K562 (cell line): ENCODE data around the gene PARD3B. TPM values are rescaled to one million over a fixed set of nuclear protein-coding genes. Genes with fewer than 3 reads are reported as not detected.

Experiments
- ATF7 ChIP-seq: fragments of 450-650 bp; IDR thresholded peaks from 2 replicates; pipeline ENCODE4 v1.7.1; 2014; ENCODE audit warnings: mild to moderate bottlenecking, moderate library complexity
- BHLHE40 ChIP-seq: IDR thresholded peaks from 2 replicates; pipeline ENCODE4 v1.6.1; 2011; ENCODE audit warnings: low read length, improper control_type of control experiment
- FOXA3 ChIP-seq, 2 experiments: fragments of 450-650 bp in 1 of 2; sonication (generic) in 1 of 2; formaldehyde crosslinking; IDR thresholded peaks in 1 of 2; conservative IDR thresholded peaks in 1 of 2; 2 replicates each; pipeline versions ENCODE4 v1.4.0 to v1.8.0; 2020 to 2022; ENCODE audit warnings: mild to moderate bottlenecking in 2 of 2, missing genetic modification reagents in 1 of 2
- FOXJ2 ChIP-seq: fragments of 200-800 bp; sonication (Bioruptor generic); IDR thresholded peaks from 2 replicates; pipeline ENCODE4 v1.6.1; 2016; ENCODE audit warnings: missing genetic modification characterization, missing compliant biosample characterization
- FOXK2 ChIP-seq, 2 experiments: fragments of 450-650 bp; IDR thresholded peaks in 1 of 2; conservative IDR thresholded peaks in 1 of 2; 2 replicates each; pipeline ENCODE4 v1.6.1; 2016; ENCODE audit warnings: low read depth in 2 of 2, mild to moderate bottlenecking in 1 of 2
- KDM2B ChIP-seq: fragments of 250-450 bp; sonication (Bioruptor Pico); IDR thresholded peaks from 2 replicates; pipeline ENCODE4 v1.8.0; 2021; ENCODE audit warnings: mild to moderate bottlenecking, moderate library complexity
- MBD2 ChIP-seq: sonication (generic); IDR thresholded peaks from 2 replicates; pipeline ENCODE4 v1.6.1; 2016; ENCODE audit warnings: low read depth, borderline replicate concordance
- MTA2 ChIP-seq: fragments of 450-650 bp; IDR thresholded peaks from 2 replicates; pipeline ENCODE4 v1.6.1; 2016; ENCODE audit warnings: low read depth
- POLR2A ChIP-seq: fragments of 450-650 bp; conservative IDR thresholded peaks from 2 replicates; pipeline ENCODE4 v1.6.1; 2016
- POLR2B ChIP-seq: fragments of 450-650 bp; IDR thresholded peaks from 2 replicates; pipeline ENCODE4 v1.6.1; 2018; ENCODE audit warnings: low read depth; ENCODE audit not compliant: partially characterized antibody
- POLR2H ChIP-seq: IDR thresholded peaks from 2 replicates; pipeline ENCODE4 v1.6.1; 2016; ENCODE audit warnings: missing genetic modification characterization, low read depth, mild to moderate bottlenecking, control low read depth, missing compliant biosample characterization, moderate library complexity
- PRDM10 ChIP-seq: fragments of 450-650 bp; IDR thresholded peaks from 2 replicates; pipeline ENCODE4 v1.6.1; 2018; ENCODE audit not compliant: partially characterized antibody
- SNRNP70 ChIP-seq: fragments of 200-400 bp; formaldehyde crosslinking; optimal IDR thresholded peaks from 2 replicates; pipeline ENCODE3; 2017; ENCODE audit warnings: low read depth, low read length
- SRSF3 ChIP-seq: fragments of 200-400 bp; formaldehyde crosslinking; IDR thresholded peaks from 2 replicates; pipeline ENCODE4 v1.6.1; 2016; ENCODE audit warnings: mild to moderate bottlenecking, low read length, moderate library complexity; ENCODE audit not compliant: insufficient read depth
- TCF7L2 ChIP-seq: fragments of 150-350 bp; IDR thresholded peaks from 2 replicates; pipeline ENCODE4 v1.6.1; 2016; ENCODE audit warnings: low read depth, mild to moderate bottlenecking, low read length, moderate library complexity
- THAP7 ChIP-seq: fragments of 250-450 bp; sonication (Bioruptor Pico); IDR thresholded peaks from 2 replicates; pipeline ENCODE4 v1.5.0; 2021
- USF2 ChIP-seq: sonication (generic); formaldehyde crosslinking; IDR thresholded peaks from 2 replicates; pipeline ENCODE4 v1.5.0; 2020; ENCODE audit warnings: missing genetic modification reagents
- YY1 ChIP-seq, 3 experiments: IDR thresholded peaks; 2 replicates each; pipeline ENCODE4 v1.6.1; 2011; ENCODE audit warnings: low read length in 2 of 3, mild to moderate bottlenecking in 2 of 3, moderate library complexity in 2 of 3, borderline replicate concordance in 1 of 3, control low read depth in 1 of 3, low read depth in 1 of 3; ENCODE audit not compliant: insufficient read depth in 3 of 3, insufficient replicate concordance in 2 of 3, control insufficient read depth in 1 of 3, insufficient read length in 1 of 3; ENCODE audit errors: extremely low read depth in 1 of 3
- ZNF639 ChIP-seq, 2 experiments: fragments of 200-800 bp in 1 of 2; sonication (Bioruptor generic) in 1 of 2; sonication (generic) in 1 of 2; formaldehyde crosslinking in 1 of 2; IDR thresholded peaks in 1 of 2; conservative IDR thresholded peaks in 1 of 2; 2 replicates each; pipeline versions ENCODE4 v1.5.0 to v1.6.1; 2016 to 2020; ENCODE audit warnings: missing compliant biosample characterization in 1 of 2, missing genetic modification characterization in 1 of 2, missing genetic modification reagents in 1 of 2
- ZNF707 ChIP-seq: fragments of 250-450 bp; sonication (Bioruptor Pico); conservative IDR thresholded peaks from 2 replicates; pipeline ENCODE4 v1.8.0; 2022; ENCODE audit warnings: inconsistent platforms, mild to moderate bottlenecking, moderate library complexity
- polyA plus RNA-seq, 8 experiments: library from polyadenylated mRNA; depleted of rRNA in 4 of 8; stranded (reverse) in 5 of 8; unstranded in 3 of 8; fragments of >200 nt; fragmentation: Nextera tagmentation in 2 of 8; fragmentation: Illumina TruSeq in 1 of 8; extraction: Ambion mirVana in 2 of 8; extraction: Trizol in 1 of 8; gene quantifications; 2 replicates each; pipeline versions ENCODE4 v1.2.1 to v1.2.3, GENCODE V29; 2011 to 2014; ENCODE audit warnings: inconsistent platforms in 1 of 8, missing spikeins in 1 of 8
- total RNA-seq, 7 experiments: library from RNA; depleted of rRNA in 6 of 7; stranded (reverse); fragments of >200 nt in 6 of 7; fragmentation: Illumina TruSeq in 2 of 7; extraction: Trizol in 2 of 7; gene quantifications; 2 replicates each; pipeline versions ENCODE4 v1.2.1 to v1.2.3, GENCODE V29; 2011 to 2021; ENCODE audit warnings: low replicate concordance in 1 of 7

The PARD3B gene
- total and polyA plus RNA-seq, 9 of the 15 experiments (the other 6 are each of a cell fraction or from before 2014, with no cell fraction given), result 0.15 to 3.0 (median 1.1) TPM

GRCh38 chr2:204913854-204914464, 368.7 kb downstream of the PARD3B start (continued):
- TF ChIP-seq PRDM10, result peak; percentile 99
- TF ChIP-seq SNRNP70, result no peak
- TF ChIP-seq FOXJ2 (tag), result 0 out of 2 replicates have a peak, but pooled peaks have one; percentile 27
- peak; percentile 54 for TF ChIP-seq USF2 (CRISPR knock-in tag)
- no peak for TF ChIP-seq THAP7
- TF ChIP-seq POLR2H (tag), result peak; percentile 69
- 0 out of 2 replicates have a peak, but pooled peaks have one; percentile 23 for TF ChIP-seq MBD2
- TF ChIP-seq MTA2, result no peak
- TF ChIP-seq ATF7, result peak; percentile 91
- no peak for TF ChIP-seq KDM2B (CRISPR knock-in tag)
- peak; percentile 62; the same call in 1 of the 2 replicates for TF ChIP-seq TCF7L2
- peak; percentile 14; the same call in 1 of the 2 replicates for TF ChIP-seq BHLHE40
- TF ChIP-seq YY1 (IDR thresholded peaks at IDR 0.05; ENCODE audit: borderline replicate concordance in 1 of 3, control insufficient read depth in 1 of 3, extremely low read depth in 1 of 3, insufficient read depth in 3 of 3, insufficient read length in 1 of 3, insufficient replicate concordance in 2 of 3, low read depth in 1 of 3, low read length in 2 of 3), result peak in 1 of 3 experiments; percentile 26
- TF ChIP-seq ZNF639 (CRISPR knock-in tag; conservative IDR thresholded peaks at IDR 0.05 in 1 of 2, IDR thresholded peaks at IDR 0.05 in 1 of 2), result 0 out of 4 replicates have a peak, but pooled peaks of 1 of the 2 experiments have one; percentile 4
- peak in 1 of 2 experiments; percentile 90; a peak in 2 of 4 replicates for TF ChIP-seq FOXK2 (conservative IDR thresholded peaks at IDR 0.05 in 1 of 2, IDR thresholded peaks at IDR 0.05 in 1 of 2; ENCODE audit: low read depth in 2 of 2)
- no peak for TF ChIP-seq ZNF707 (CRISPR knock-in tag)
- no peak for TF ChIP-seq FOXA3 (CRISPR knock-in tag; conservative IDR thresholded peaks at IDR 0.05 in 1 of 2, IDR thresholded peaks at IDR 0.05 in 1 of 2)
- TF ChIP-seq SRSF3, result no peak
- TF ChIP-seq POLR2B, result peak; percentile 37
- peak; percentile 54 for TF ChIP-seq POLR2A
